ENCODE results near the gene VCAM1. TPM values are rescaled to one million over a fixed set of nuclear protein-coding genes. Genes with fewer than 3 reads are reported as not detected.

Gene VCAM1
- total RNA-seq, 1 experiment from 2014 or later: not detected

GRCh38 chr1:100767176-100767890 is 47.8 kb downstream of the VCAM1 start:
- Mint-ChIP-seq H3K4me1 (no peaks in the 10 kb centered on the region), H3K27me3 (ENCODE audit: low read depth) (no peaks in the 10 kb centered on the region), H3K9me3 (no peaks in the 10 kb centered on the region), H3K4me3 (no peak overlapping the region), H3K36me3 (no peaks in the 10 kb centered on the region), H3K27ac (no peak overlapping the region)
- CTCF ChIA-PET: no interaction called here
- DNase-seq (ENCODE audit: low spot score): no peak
- TF ChIP-seq, protein P1, sequence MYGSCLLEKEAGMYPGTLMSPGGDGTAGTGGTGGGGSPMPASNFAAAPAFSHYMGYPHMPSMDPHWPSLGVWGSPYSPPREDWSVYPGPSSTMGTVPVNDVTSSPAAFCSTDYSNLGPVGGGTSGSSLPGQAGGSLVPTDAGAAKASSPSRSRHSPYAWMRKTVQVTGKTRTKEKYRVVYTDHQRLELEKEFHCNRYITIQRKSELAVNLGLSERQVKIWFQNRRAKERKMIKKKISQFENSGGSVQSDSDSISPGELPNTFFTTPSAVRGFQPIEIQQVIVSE (CRISPR knock-in tag; IDR thresholded peaks at IDR 0.05; ENCODE audit: borderline replicate concordance): no peak
- TF ChIP-seq TCF7 (CRISPR knock-in tag; IDR thresholded peaks at IDR 0.05; ENCODE audit: low read depth): no peak
- no peak for TF ChIP-seq SP1 (CRISPR knock-in tag; conservative IDR thresholded peaks at IDR 0.05)
- no peak for TF ChIP-seq OVOL2 (CRISPR knock-in tag; IDR thresholded peaks at IDR 0.05; ENCODE audit: borderline replicate concordance)
- TF ChIP-seq ZNF532 (CRISPR knock-in tag; IDR thresholded peaks at IDR 0.05; ENCODE audit: borderline replicate concordance): no peak
- TF ChIP-seq ZNF425 (CRISPR knock-in tag; conservative IDR thresholded peaks at IDR 0.05): no peak
- TF ChIP-seq HMGA2 (CRISPR knock-in tag; IDR thresholded peaks at IDR 0.05): no peak
- TF ChIP-seq AFF4 (CRISPR knock-in tag; IDR thresholded peaks at IDR 0.05; ENCODE audit: borderline replicate concordance): no peak
- no peak for TF ChIP-seq ZNF219 (CRISPR knock-in tag; IDR thresholded peaks at IDR 0.05; ENCODE audit: borderline replicate concordance)
- TF ChIP-seq MXD4 (CRISPR knock-in tag; IDR thresholded peaks at IDR 0.05; ENCODE audit: borderline replicate concordance): no peak
- no peak for TF ChIP-seq TEAD4 (CRISPR knock-in tag; IDR thresholded peaks at IDR 0.05)
- TF ChIP-seq, protein P2, sequence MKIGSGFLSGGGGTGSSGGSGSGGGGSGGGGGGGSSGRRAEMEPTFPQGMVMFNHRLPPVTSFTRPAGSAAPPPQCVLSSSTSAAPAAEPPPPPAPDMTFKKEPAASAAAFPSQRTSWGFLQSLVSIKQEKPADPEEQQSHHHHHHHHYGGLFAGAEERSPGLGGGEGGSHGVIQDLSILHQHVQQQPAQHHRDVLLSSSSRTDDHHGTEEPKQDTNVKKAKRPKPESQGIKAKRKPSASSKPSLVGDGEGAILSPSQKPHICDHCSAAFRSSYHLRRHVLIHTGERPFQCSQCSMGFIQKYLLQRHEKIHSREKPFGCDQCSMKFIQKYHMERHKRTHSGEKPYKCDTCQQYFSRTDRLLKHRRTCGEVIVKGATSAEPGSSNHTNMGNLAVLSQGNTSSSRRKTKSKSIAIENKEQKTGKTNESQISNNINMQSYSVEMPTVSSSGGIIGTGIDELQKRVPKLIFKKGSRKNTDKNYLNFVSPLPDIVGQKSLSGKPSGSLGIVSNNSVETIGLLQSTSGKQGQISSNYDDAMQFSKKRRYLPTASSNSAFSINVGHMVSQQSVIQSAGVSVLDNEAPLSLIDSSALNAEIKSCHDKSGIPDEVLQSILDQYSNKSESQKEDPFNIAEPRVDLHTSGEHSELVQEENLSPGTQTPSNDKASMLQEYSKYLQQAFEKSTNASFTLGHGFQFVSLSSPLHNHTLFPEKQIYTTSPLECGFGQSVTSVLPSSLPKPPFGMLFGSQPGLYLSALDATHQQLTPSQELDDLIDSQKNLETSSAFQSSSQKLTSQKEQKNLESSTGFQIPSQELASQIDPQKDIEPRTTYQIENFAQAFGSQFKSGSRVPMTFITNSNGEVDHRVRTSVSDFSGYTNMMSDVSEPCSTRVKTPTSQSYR (CRISPR knock-in tag; IDR thresholded peaks at IDR 0.05): no peak
- TF ChIP-seq, protein P3, sequence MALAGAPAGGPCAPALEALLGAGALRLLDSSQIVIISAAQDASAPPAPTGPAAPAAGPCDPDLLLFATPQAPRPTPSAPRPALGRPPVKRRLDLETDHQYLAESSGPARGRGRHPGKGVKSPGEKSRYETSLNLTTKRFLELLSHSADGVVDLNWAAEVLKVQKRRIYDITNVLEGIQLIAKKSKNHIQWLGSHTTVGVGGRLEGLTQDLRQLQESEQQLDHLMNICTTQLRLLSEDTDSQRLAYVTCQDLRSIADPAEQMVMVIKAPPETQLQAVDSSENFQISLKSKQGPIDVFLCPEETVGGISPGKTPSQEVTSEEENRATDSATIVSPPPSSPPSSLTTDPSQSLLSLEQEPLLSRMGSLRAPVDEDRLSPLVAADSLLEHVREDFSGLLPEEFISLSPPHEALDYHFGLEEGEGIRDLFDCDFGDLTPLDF (CRISPR knock-in tag; IDR thresholded peaks at IDR 0.05): no peak
- TF ChIP-seq MLX (CRISPR knock-in tag; IDR thresholded peaks at IDR 0.05): no peak
- TF ChIP-seq, protein P4, sequence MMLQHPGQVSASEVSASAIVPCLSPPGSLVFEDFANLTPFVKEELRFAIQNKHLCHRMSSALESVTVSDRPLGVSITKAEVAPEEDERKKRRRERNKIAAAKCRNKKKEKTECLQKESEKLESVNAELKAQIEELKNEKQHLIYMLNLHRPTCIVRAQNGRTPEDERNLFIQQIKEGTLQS (CRISPR knock-in tag; conservative IDR thresholded peaks at IDR 0.05): no peak
- no peak for TF ChIP-seq ATF6 (CRISPR knock-in tag; IDR thresholded peaks at IDR 0.05)
- TF ChIP-seq ZNF138 (CRISPR knock-in tag; conservative IDR thresholded peaks at IDR 0.05): no peak
- POLR2A ChIA-PET: no interaction called here
- no peak for ATAC-seq
